ENCODE results near the gene BPI.

DNA sequence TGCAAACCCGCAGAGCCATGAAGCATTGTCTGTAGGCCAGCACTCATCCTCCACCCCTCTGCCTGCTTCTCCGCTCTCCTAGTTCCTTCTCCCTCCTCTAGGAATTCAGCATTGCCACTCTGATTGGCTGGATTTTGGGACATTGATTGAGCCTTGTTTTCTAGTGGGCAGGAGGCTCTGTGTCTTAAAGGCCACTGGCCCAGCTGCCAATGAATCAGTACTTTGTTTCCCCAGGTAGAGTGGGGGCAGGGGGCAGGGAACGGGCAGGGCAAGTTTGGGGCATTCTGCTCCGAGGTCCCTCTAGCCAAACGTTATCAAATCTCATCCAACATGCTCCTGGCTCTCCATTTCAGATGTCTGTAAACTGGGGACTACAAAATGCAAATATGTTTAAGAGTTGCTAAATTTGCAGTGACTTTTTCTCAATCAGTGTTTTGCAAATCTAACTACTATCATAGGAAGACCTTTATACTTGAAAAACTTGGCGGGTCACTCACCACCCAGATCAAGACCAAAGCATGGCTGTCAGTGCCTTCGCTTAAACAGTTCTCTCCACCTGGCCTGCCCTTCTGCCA lies 10.4 kb upstream of the BPI start:
- TF ChIP-seq, protein P1, sequence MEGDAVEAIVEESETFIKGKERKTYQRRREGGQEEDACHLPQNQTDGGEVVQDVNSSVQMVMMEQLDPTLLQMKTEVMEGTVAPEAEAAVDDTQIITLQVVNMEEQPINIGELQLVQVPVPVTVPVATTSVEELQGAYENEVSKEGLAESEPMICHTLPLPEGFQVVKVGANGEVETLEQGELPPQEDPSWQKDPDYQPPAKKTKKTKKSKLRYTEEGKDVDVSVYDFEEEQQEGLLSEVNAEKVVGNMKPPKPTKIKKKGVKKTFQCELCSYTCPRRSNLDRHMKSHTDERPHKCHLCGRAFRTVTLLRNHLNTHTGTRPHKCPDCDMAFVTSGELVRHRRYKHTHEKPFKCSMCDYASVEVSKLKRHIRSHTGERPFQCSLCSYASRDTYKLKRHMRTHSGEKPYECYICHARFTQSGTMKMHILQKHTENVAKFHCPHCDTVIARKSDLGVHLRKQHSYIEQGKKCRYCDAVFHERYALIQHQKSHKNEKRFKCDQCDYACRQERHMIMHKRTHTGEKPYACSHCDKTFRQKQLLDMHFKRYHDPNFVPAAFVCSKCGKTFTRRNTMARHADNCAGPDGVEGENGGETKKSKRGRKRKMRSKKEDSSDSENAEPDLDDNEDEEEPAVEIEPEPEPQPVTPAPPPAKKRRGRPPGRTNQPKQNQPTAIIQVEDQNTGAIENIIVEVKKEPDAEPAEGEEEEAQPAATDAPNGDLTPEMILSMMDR (IDR thresholded peaks at IDR 0.05): no peak
- TF ChIP-seq POLR2A (IDR thresholded peaks at IDR 0.05) (no peak), POLR2AphosphoS5 (IDR thresholded peaks at IDR 0.05) (no peak)
